Measurements from ENCODE around the gene ZFY. TPM values are rescaled to one million over a fixed set of nuclear protein-coding genes. Genes with fewer than 3 reads are reported as not detected.

The ZFY gene
- total RNA-seq (not detected), polyA plus RNA-seq (1 to 10 TPM in 1 of 2 donors, not detected in 1; 4.4 TPM)
- long read RNA-seq, donor 1 = 0 reads
- long read RNA-seq, donor 2 = 0 reads

DNA sequence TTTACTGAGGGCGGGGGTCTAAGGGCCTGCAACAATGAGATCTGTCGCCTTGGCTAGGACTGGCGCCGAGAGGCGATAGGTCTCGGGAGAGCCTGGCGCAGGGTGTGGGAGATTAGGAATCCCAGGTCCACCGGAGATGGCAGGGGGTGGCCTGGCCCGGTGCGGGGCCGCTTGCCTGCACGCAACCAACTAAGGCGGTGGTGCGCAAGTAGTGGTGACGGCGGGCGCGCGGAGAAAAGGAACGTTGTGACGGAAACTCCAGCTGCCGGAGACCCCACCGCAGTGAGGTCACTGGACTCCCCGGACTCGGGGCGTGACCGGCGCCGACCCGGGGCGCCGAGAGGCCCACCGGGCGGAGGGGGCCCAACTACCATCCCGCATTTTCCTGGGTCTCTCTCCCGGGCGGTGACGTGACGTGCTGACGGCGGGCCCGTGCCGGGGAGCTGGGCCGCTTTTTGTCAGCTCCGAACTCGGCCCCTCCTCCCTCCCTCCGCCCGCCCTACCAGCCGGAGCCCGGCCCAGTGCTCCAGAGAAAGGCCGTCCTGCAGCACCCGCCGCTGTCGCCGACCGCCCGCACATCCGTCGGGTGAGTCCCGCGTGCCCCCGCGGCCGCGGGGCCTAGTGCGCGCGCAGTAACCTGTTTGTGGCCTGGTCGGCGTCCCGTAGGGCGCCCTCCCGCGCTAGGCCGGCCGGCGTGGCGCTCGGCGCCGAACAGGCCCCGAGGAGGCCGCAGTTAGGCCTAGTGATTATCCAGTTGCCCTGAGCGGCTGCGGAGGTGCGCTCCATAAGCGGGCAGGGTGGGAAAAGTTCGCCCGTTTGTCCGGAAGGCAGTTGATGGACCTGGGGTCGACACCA is at the start of gene ZFY:
Gene ZFY (plus strand): TSS at position 521 of the 855 bp plus-strand sequence. CDS start 18,556 bp downstream, outside the sequence.
- no peak for ATAC-seq (ENCODE audit: low FRiP score)
- 0% methylated on average over 91 of the region's 91 CpGs; no CpG with 5 or more reads in 1 of the 2 donors for WGBS, 2 donors

DNA sequence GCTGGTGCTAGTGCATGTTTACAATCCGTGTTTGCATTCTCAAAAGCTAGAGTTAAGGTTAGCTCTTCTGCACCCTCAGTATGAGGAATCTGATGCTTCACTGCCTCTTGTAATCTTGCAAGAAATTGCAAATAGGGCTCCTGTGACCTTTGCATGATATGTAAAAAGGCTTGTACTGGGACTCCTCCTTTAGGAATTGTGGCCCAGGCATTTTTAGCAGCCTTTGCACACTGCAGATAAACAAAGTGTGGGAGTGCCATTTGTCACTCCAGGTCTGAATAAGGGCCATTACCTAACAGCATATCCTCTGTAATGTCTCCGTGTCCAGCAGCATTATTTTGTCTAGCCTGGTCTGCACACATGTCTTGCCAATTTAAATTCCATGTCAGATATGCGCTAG is 49.3 kb upstream of the ZFY start:
- intact Hi-C loops (cut with DNase I) = no loop called here
- ATAC-seq (ENCODE audit: low FRiP score) (no peak), DNase-seq (no peak)
- no peaks in the 10 kb centered on the region for H3K36me3 ChIP-seq (ENCODE audit: control insufficient read depth in 1 of 2, insufficient read depth in 2 of 2, low read length in 1 of 2)
- no peak overlapping the region for H3K4me3 ChIP-seq (ENCODE audit: low read length in 2 of 2)
- H3K27me3 ChIP-seq (ENCODE audit: control insufficient read depth in 1 of 2, insufficient read depth in 2 of 2, low read length in 1 of 2) = no peaks in the 10 kb centered on the region
- H3K4me1 ChIP-seq (ENCODE audit: control insufficient read depth in 1 of 2, insufficient read depth in 2 of 2, low read length in 2 of 2) = no peaks in the 10 kb centered on the region
- no peaks in the 10 kb centered on the region for H3K9me3 ChIP-seq (ENCODE audit: control insufficient read depth, low read length)
- no peak overlapping the region for H3K27ac ChIP-seq (ENCODE audit: low read depth in 1 of 2, low read length in 2 of 2)
- 18% methylated on average over 3 of the region's 3 CpGs; no CpG with 5 or more reads in 1 of the 2 donors for WGBS, 2 donors

More for the DNA sequence above, at the start of gene ZFY:
- Histone ChIP-seq H3K27me3 (ENCODE audit: control insufficient read depth in 1 of 2, insufficient read depth in 2 of 2, low read length in 1 of 2) (no peaks in the 10 kb centered on the region), H3K4me3 (ENCODE audit: low read length in 2 of 2) (peak within 1 kb of the TSS in 1 of 2 donors; percentile 63), H3K27ac (ENCODE audit: low read depth in 1 of 2, low read length in 2 of 2) (peak within 1 kb of the TSS in 1 of 2 donors; percentile 93), H3K4me1 (ENCODE audit: control insufficient read depth in 1 of 2, insufficient read depth in 2 of 2, low read length in 2 of 2) (no peaks in the 10 kb centered on the region), H3K36me3 (ENCODE audit: control insufficient read depth in 1 of 2, insufficient read depth in 2 of 2, low read length in 1 of 2) (no peaks in the 10 kb centered on the region), H3K9me3 (ENCODE audit: control insufficient read depth, low read length) (no peaks in the 10 kb centered on the region)
- no peak for DNase-seq
- intact Hi-C loops (cut with DNase I) = no loop called here

DNA sequence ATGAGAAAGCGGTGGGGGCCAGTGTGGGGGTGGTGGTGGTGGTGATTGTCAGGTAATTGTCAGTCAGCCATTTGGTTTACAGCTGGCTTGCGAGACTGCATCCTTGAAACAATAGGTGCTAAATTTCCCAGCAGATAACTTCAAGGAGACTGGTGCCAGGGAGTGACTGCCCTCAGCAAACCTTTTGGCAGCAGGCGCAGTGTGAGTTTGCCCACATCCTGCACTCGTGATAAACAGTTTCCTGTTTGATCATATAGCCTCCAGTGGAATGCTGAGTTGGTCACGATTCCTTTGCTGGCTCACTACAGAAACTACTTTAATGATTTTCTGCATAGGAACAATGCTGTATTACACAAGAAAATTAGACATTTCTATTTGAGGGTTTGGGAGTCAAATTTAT is 47.8 kb upstream of the ZFY start:
- DNase-seq (no peak), ATAC-seq (ENCODE audit: low FRiP score) (no peak)
- Histone ChIP-seq H3K36me3 (ENCODE audit: control insufficient read depth in 1 of 2, insufficient read depth in 2 of 2, low read length in 1 of 2) (no peaks in the 10 kb centered on the region), H3K27ac (ENCODE audit: low read depth in 1 of 2, low read length in 2 of 2) (no peak overlapping the region), H3K27me3 (ENCODE audit: control insufficient read depth in 1 of 2, insufficient read depth in 2 of 2, low read length in 1 of 2) (no peaks in the 10 kb centered on the region), H3K4me3 (ENCODE audit: low read length in 2 of 2) (no peak overlapping the region), H3K4me1 (ENCODE audit: control insufficient read depth in 1 of 2, insufficient read depth in 2 of 2, low read length in 2 of 2) (no peaks in the 10 kb centered on the region), H3K9me3 (ENCODE audit: control insufficient read depth, low read length) (no peaks in the 10 kb centered on the region)
- intact Hi-C loops (cut with DNase I) = no loop called here
- WGBS, 2 donors = 47% methylated on average over 5 of the region's 5 CpGs; no CpG with 5 or more reads in 1 of the 2 donors

DNA sequence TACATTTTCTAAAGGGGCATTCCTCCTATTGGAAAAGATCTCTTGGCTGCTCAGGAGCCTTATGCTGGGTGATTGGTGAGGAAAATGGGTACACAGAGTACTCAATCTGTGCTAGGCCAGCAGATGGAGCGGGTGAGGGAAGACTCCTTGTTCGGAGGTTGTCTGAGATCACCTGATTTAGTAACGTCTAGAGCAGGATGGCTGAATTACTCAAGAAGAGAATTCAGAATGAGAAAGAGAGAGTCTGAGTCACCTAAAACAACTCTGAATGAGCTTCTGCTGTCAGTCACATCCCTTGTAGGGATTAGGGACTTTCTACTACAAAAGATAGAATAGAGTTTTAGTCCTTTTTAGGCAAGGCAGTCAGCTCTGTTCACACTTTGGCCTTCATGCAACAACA is 47.2 kb upstream of the ZFY start:
- Histone ChIP-seq H3K27ac (ENCODE audit: low read depth in 1 of 2, low read length in 2 of 2) (no peak overlapping the region), H3K9me3 (ENCODE audit: control insufficient read depth, low read length) (no peaks in the 10 kb centered on the region), H3K4me3 (ENCODE audit: low read length in 2 of 2) (no peak overlapping the region), H3K4me1 (ENCODE audit: control insufficient read depth in 1 of 2, insufficient read depth in 2 of 2, low read length in 2 of 2) (no peaks in the 10 kb centered on the region), H3K27me3 (ENCODE audit: control insufficient read depth in 1 of 2, insufficient read depth in 2 of 2, low read length in 1 of 2) (no peaks in the 10 kb centered on the region), H3K36me3 (ENCODE audit: control insufficient read depth in 1 of 2, insufficient read depth in 2 of 2, low read length in 1 of 2) (no peaks in the 10 kb centered on the region)
- DNase-seq (no peak), ATAC-seq (ENCODE audit: low FRiP score) (no peak)
- WGBS, 2 donors = 22% methylated on average over 3 of the region's 3 CpGs; no CpG with 5 or more reads in 1 of the 2 donors
- intact Hi-C loops (cut with DNase I) = no loop called here

DNA sequence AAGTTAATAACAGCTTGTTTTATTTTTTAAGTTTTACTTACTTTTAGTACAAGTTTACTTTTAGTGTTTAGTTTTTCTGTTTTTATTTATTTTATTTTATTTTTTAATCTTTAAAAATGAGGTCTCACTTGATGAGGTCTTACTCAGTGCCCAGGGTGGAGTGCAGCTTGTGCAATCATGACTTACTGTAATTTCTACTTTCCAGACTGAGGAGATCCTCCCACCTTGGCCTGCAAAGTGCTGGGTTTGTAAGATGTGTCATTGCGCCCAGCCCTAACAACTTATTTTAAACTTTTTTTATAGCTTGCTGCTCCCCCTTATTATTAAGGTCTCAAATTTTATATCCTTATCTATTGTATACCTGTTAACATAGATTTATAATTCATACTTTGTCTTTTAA is 41.7 kb upstream of the ZFY start:
- Histone ChIP-seq H3K4me1 (ENCODE audit: control insufficient read depth in 1 of 2, insufficient read depth in 2 of 2, low read length in 2 of 2) (no peaks in the 10 kb centered on the region), H3K4me3 (ENCODE audit: low read length in 2 of 2) (no peak overlapping the region), H3K36me3 (ENCODE audit: control insufficient read depth in 1 of 2, insufficient read depth in 2 of 2, low read length in 1 of 2) (no peaks in the 10 kb centered on the region), H3K27me3 (ENCODE audit: control insufficient read depth in 1 of 2, insufficient read depth in 2 of 2, low read length in 1 of 2) (no peaks in the 10 kb centered on the region), H3K9me3 (ENCODE audit: control insufficient read depth, low read length) (no peaks in the 10 kb centered on the region), H3K27ac (ENCODE audit: low read depth in 1 of 2, low read length in 2 of 2) (no peak overlapping the region)
- no peak for ATAC-seq (ENCODE audit: low FRiP score)
- intact Hi-C loops (cut with DNase I) = no loop called here
- DNase-seq = no peak
- WGBS, 2 donors = 98% methylated on average over 1 of the region's 1 CpG; no CpG with 5 or more reads in 1 of the 2 donors

DNA sequence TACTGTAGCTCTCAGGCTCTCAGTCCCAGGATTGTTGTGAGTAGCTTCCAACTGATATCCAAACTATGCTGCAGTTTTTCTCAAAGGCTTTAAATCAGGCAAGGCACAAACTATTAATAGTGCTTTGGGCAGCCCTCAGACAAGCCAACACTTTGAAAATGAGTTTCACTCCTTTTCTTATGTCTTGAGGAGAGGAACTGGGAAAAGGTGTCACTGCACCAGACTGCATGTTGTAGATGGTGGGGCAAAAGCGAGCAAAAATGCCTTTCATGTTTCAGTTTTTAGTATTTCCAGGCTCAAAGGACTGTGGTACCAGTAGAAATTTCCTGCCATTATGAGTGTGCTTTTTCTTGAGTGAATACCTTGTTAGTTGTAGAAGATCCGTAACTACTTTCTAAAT is 39.1 kb upstream of the ZFY start:
- no peaks in the 10 kb centered on the region for H3K27me3 ChIP-seq (ENCODE audit: control insufficient read depth in 1 of 2, insufficient read depth in 2 of 2, low read length in 1 of 2)
- H3K27ac ChIP-seq (ENCODE audit: low read depth in 1 of 2, low read length in 2 of 2) = peak overlapping the region in 1 of 2 donors; percentile 44
- H3K4me1 ChIP-seq (ENCODE audit: control insufficient read depth in 1 of 2, insufficient read depth in 2 of 2, low read length in 2 of 2) = no peaks in the 10 kb centered on the region
- intact Hi-C loops (cut with DNase I) = no loop called here
- H3K4me3 ChIP-seq (ENCODE audit: low read length in 2 of 2) = no peak overlapping the region
- DNase-seq (no peak), ATAC-seq (ENCODE audit: low FRiP score) (no peak)
- no peaks in the 10 kb centered on the region for H3K9me3 ChIP-seq (ENCODE audit: control insufficient read depth, low read length)
- no peaks in the 10 kb centered on the region for H3K36me3 ChIP-seq (ENCODE audit: control insufficient read depth in 1 of 2, insufficient read depth in 2 of 2, low read length in 1 of 2)
- 10% methylated on average over 2 of the region's 2 CpGs; no CpG with 5 or more reads in 1 of the 2 donors for WGBS, 2 donors

DNA sequence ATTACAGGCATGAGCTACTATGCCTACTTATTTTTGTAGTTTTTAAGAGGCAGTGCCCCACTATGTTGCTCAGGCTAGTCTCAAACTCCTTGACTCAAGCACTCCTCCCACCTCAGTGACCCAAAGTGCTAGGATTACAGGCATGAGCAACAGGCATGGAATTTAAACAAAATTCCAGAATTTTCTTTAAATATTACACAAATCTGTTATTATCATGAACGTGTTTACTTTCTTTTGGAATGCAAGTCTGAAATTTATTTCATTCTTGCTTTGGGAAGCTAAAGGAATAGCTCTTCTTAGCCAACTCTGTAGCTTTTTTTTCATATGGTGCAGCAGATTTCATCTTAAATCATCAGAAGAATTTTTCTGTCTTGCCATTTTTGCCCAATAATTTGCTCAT is 27.8 kb upstream of the ZFY start:
- DNase-seq (no peak), ATAC-seq (ENCODE audit: low FRiP score) (no peak)
- Histone ChIP-seq H3K36me3 (ENCODE audit: control insufficient read depth in 1 of 2, insufficient read depth in 2 of 2, low read length in 1 of 2) (no peaks in the 10 kb centered on the region), H3K9me3 (ENCODE audit: control insufficient read depth, low read length) (no peaks in the 10 kb centered on the region), H3K27ac (ENCODE audit: low read depth in 1 of 2, low read length in 2 of 2) (no peak overlapping the region), H3K4me1 (ENCODE audit: control insufficient read depth in 1 of 2, insufficient read depth in 2 of 2, low read length in 2 of 2) (no peaks in the 10 kb centered on the region), H3K27me3 (ENCODE audit: control insufficient read depth in 1 of 2, insufficient read depth in 2 of 2, low read length in 1 of 2) (no peaks in the 10 kb centered on the region), H3K4me3 (ENCODE audit: low read length in 2 of 2) (no peak overlapping the region)
- intact Hi-C loops (cut with DNase I) = no loop called here
- WGBS, 2 donors = 6% methylated on average over 1 of the region's 1 CpG; no CpG with 5 or more reads in 1 of the 2 donors

DNA sequence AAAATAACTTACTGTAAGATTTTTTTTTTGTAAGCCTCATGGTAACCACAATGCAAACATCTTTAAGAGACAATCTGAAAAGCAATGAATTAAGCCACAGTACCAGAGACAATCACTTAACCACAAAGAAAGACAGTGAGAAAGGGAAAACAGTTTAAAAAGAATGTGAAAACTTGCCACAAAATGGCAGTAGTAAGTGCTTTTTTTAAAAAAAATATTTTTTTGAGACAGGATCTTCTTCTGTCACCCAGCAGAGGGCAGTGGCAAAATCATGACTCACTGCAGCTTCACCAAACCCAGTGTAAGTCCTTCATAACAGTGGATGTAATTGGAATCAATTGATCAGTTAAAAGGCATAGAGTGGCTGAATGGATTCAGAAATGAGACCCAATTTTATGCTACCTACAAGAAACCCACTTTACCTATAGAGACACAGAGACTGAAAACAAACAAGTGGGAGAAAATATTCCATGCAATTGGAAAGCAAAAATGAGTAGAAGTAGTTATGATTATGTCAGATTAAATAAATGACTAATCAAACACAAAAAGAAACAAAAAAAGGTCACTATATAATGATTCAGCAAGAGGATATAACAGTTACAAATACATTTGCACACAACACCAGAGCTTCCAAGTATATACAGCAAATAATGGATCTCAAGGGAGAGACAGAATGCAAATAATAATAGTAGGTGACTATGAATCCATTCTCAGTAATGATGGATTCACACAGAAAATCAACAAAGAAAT is 21.9 kb upstream of the ZFY start:
- DNase-seq = no peak
- H3K4me3 ChIP-seq (ENCODE audit: low read length in 2 of 2) = no peak overlapping the region
- no peak for ATAC-seq (ENCODE audit: low FRiP score)

More for the DNA sequence above, 21.9 kb upstream of the ZFY start:
- Histone ChIP-seq H3K36me3 (ENCODE audit: control insufficient read depth in 1 of 2, insufficient read depth in 2 of 2, low read length in 1 of 2) (no peaks in the 10 kb centered on the region), H3K4me1 (ENCODE audit: control insufficient read depth in 1 of 2, insufficient read depth in 2 of 2, low read length in 2 of 2) (no peaks in the 10 kb centered on the region), H3K9me3 (ENCODE audit: control insufficient read depth, low read length) (no peaks in the 10 kb centered on the region), H3K27me3 (ENCODE audit: control insufficient read depth in 1 of 2, insufficient read depth in 2 of 2, low read length in 1 of 2) (no peaks in the 10 kb centered on the region), H3K27ac (ENCODE audit: low read depth in 1 of 2, low read length in 2 of 2) (no peak overlapping the region)
- intact Hi-C loops (cut with DNase I) = no loop called here
